Cortex of kidney (tissue), 1 donor: ENCODE data around the gene CXXC1.
"Not testable (repeated sequence)": the region's sequence is repeated elsewhere in the genome, so short reads cannot be mapped to it uniquely, and the experiment has no call there.

Experiments
- DNase-seq: peaks from one replicate; lab custom pipeline; 2025; lab: John Stamatoyannopoulos, UW

The CXXC1 gene

GRCh38 chr18:50274941-50275340 is 12.6 kb downstream of the CXXC1 start:
- no peak for DNase-seq

GRCh38 chr18:50274044-50274442 is 13.4 kb downstream of the CXXC1 start:
- DNase-seq = no peak

- no peak for DNase-seq
Observed at GRCh38 chr18:50273203-50274043, 14.1 kb downstream of the CXXC1 start.

- DNase-seq = no peak
Observed at GRCh38 chr18:50272568-50272967, 14.9 kb downstream of the CXXC1 start.

- DNase-seq = peak; percentile 29
Observed at GRCh38 chr18:50268022-50268747, 19.3 kb downstream of the CXXC1 start.

GRCh38 chr18:50266248-50266704 is 21.2 kb downstream of the CXXC1 start, which contains the start of gene CFAP53:
Gene CFAP53 (minus strand): TSS chr18:50266495. CDS start chr18:50266404, 91 bp downstream.
- no peak for DNase-seq

GRCh38 chr18:50262977-50263376 is 24.5 kb downstream of the CXXC1 start:
- no peak for DNase-seq

- DNase-seq = no peak
Observed at GRCh38 chr18:50250935-50251334, 36.6 kb downstream of the CXXC1 start.

GRCh38 chr18:50249576-50249975 is 37.9 kb downstream of the CXXC1 start:
- no peak for DNase-seq

- no peak for DNase-seq
Observed at GRCh38 chr18:50247561-50247960, 39.9 kb downstream of the CXXC1 start.

GRCh38 chr18:50241768-50242167 is 45.7 kb downstream of the CXXC1 start:
- DNase-seq = not testable (repeated sequence)

GRCh38 chr18:50240080-50240563 is 47.4 kb downstream of the CXXC1 start:
- no peak for DNase-seq

- DNase-seq = no peak
Observed at GRCh38 chr18:50232419-50232818, 55.1 kb downstream of the CXXC1 start.
